GM18858 (cell line): Measurements from ENCODE around the gene TNRC6B.
"Not testable (repeated sequence)": the region's sequence is repeated elsewhere in the genome, so short reads cannot be mapped to it uniquely, and the experiment has no call there.

ENCODE experiments used
- ATAC-seq: cut with Tn5 transposase; IDR thresholded peaks from one replicate; pipeline ENCODE4 v1.9.1; 2021; ENCODE audit not compliant: unreplicated experiment

The TNRC6B gene

GRCh38 chr22:40212121-40212520 is 34.4 kb downstream of the TNRC6B start:
- no peak for ATAC-seq

GRCh38 chr22:40213478-40213877 is 35.8 kb downstream of the TNRC6B start:
- no peak for ATAC-seq

- ATAC-seq = no peak
These were observed 37.5 kb downstream of the TNRC6B start for GRCh38 chr22:40215266-40215665.

- no peak for ATAC-seq
These were observed 38.5 kb downstream of the TNRC6B start for GRCh38 chr22:40216041-40216756.

GRCh38 chr22:40218152-40218551 is 40.4 kb downstream of the TNRC6B start:
- ATAC-seq = no peak

GRCh38 chr22:40218723-40219294 is 41.1 kb downstream of the TNRC6B start:
- ATAC-seq = no peak

- no peak for ATAC-seq
These were observed 42.8 kb downstream of the TNRC6B start for GRCh38 chr22:40220316-40221054.

- ATAC-seq = no peak
These were observed 43.3 kb downstream of the TNRC6B start for GRCh38 chr22:40221055-40221414.

GRCh38 chr22:40222979-40223378 is 45.3 kb downstream of the TNRC6B start:
- not testable (repeated sequence) for ATAC-seq

GRCh38 chr22:40224702-40225101 is 47.0 kb downstream of the TNRC6B start:
- no peak for ATAC-seq

GRCh38 chr22:40226620-40227019 is 48.9 kb downstream of the TNRC6B start:
- ATAC-seq = no peak

- ATAC-seq = no peak
These were observed 54.0 kb downstream of the TNRC6B start for GRCh38 chr22:40231618-40232313.

GRCh38 chr22:40232624-40233023 is 54.9 kb downstream of the TNRC6B start:
- ATAC-seq = no peak

- no peak for ATAC-seq
These were observed 56.2 kb downstream of the TNRC6B start for GRCh38 chr22:40233886-40234285.

- ATAC-seq = no peak
These were observed 56.9 kb downstream of the TNRC6B start for GRCh38 chr22:40234658-40235057.

GRCh38 chr22:40235308-40235707 is 57.6 kb downstream of the TNRC6B start:
- no peak for ATAC-seq

- no peak for ATAC-seq
These were observed 58.5 kb downstream of the TNRC6B start for GRCh38 chr22:40236131-40236665.

- ATAC-seq = no peak
These were observed 59.5 kb downstream of the TNRC6B start for GRCh38 chr22:40237241-40237640.

GRCh38 chr22:40237788-40238424 is 60.2 kb downstream of the TNRC6B start:
- ATAC-seq = no peak

GRCh38 chr22:40238425-40239344 is 61.0 kb downstream of the TNRC6B start:
- ATAC-seq = no peak
